Hematopoietic multipotent progenitor cell treated with erythropoietin and hydrocortisone succinate and interleukin-3 and kit ligand, for 17 days (in vitro differentiated cells): ENCODE results near the gene RND2.
A peak's percentile ranks its signal among the peaks of the same experiment; 100 is the strongest.
"Not testable (repeated sequence)": the region's sequence is repeated elsewhere in the genome, so short reads cannot be mapped to it uniquely, and the experiment has no call there.

ENCODE experiments used
- DNase-seq: peaks from one replicate; pipeline ENCODE4 v3.0.0-alpha.2; 2015; ENCODE audit warnings: low spot score

The RND2 gene, protein sequence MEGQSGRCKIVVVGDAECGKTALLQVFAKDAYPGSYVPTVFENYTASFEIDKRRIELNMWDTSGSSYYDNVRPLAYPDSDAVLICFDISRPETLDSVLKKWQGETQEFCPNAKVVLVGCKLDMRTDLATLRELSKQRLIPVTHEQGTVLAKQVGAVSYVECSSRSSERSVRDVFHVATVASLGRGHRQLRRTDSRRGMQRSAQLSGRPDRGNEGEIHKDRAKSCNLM

DNA sequence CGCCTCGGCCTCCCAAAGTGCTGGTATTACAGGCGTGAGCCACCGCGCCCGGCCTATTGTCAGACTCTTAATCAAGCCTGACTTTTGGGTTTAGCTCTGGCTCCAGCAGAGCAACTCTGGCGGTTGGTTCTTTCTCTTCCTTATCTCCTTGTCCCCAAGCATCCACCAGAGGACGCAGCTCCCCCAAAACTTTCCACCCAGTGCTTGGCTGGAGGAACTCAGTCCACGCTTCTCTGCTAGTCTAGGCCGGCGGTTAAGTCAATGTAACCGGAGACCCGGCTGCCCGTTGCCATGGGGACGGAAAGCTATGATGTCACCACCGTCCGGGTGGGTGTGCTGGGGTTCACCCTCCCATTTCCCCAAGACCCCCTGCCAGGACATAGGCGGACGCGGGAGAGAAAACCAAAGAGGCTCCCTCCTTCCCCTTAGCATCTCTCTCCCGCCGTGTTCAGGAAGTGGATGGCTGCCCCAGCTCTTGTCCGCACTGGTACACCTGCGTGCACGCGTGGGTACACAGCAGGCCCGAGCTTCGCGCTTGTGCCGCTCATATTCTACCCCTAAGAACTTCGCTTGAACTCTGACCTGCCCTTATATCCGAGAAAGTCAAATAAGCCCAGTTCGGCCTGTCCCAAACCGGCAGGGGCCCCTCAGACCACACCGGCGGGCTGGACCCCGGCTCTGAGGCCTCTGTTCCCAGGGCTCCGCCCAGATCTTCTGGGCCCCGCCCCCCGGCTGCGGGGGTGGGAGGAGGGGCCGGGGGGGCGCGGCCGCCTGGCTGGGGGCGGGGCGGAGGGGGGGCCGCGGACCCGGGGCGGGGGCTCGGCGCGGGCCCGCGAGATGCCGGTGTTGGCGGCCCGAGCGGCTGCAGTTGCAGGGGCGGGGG is at the start of gene RND2:
Gene RND2 (plus strand): TSS at position 825 of the 883 bp plus-strand sequence. CDS start 117 bp downstream, outside the sequence.
- peak; percentile 56 for DNase-seq

DNA sequence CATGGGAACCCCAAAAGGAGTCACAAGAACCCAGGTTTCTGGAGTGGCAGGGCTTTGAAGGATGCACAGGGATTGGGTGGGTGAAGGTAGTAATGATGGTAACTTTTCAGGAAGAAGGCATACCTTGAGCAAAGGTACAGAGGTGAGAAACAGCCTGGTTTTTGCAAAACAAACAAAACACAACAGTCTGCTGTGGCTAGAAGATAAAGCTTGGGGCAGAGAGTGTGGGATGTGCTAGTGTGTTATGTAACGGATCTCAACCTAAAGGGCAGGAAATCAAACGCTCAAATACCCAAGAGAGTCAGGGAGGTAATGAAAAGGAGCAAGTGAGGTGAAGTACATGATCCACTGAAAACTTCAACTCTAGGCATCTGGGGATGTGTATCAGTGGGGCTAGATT is 49.8 kb upstream of the RND2 start:
- DNase-seq: no peak

DNA sequence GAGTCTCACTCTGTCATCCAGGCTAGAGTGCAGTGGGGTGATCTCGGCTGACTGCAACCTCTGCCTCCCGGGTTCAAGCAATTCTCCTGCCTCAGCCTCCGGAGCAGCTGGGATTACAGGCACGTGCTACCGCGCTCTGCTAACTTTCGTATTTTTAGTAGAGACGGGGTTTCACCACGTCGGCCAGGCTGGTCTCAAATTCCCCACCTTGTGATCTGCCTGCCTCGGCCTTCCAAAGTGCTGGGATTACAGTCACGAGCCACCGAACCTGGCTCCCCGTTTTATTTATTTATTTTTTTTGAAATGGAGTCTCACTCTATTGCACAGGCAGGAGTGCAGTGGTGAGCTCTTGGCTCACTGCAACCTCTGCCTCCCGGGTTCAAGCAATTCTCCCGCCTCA is 49.3 kb upstream of the RND2 start:
- not testable (repeated sequence) for DNase-seq

DNA sequence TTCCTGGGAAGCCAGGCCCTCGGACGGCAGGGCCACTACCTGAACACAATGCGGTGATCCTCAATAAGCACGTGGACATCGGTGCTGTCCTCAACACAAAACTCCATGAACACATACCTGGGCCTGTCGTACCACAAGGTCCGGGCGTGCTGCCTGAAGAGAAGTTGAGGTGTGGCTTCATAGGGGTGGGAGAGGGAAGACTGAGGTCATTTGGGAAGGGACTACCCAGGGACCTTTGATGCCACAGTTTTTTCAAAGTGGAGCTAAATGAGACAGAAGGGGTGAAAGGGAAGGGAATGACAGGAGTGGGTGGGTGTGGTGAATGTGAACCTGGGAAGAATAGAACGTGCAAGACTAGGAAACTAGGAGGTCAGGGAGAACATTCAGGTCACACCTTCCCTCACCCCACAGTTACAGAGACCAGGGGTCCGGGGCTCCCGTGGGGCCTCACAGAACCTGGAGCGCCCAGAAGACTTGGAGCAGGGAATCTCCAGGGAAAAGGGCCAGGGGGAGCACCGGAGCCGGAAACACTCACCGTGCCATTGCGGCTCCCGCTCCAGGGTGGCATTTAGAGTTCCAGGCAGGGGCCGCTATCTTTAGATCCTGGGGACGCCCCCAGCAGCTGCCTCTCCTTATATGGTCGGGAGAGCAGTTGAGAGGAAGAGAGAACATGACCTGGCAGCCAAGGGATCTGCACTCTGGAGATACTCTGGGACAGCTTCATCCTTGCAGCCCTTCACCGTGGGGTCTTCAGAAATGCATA is 45.3 kb upstream of the RND2 start, which contains the start of gene PTGES3L:
Gene PTGES3L (minus strand): TSS at position 570 of the 763 bp plus-strand sequence. CDS start 27 bp downstream, at position 543.
- no peak for DNase-seq

DNA sequence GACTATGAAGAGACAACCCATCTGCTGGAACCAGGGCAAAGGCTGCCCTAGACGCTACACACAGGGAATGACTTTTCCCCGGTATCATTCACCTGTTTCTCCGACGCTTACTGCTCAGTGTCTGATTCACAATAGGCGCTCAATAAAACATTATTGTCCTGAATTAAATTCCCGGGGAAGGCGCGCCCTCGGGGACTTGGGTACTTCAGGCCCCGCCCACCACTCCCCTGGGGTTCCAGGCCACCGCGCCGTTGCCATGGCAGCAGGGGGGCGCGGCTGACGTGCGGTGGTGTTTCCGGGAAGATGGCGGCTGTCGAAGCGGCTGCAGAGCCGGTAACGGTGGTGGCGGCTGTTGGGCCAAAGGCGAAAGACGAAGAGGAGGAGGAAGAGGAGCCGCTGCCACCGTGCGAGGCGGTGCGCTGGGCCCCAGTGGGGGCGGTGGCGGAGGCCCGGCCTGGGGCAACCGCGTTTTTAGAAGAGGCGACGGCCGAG is 44.7 kb upstream of the RND2 start, which contains the start of gene RUNDC1:
Gene RUNDC1 (plus strand): TSS at position 292 of the 492 bp plus-strand sequence. CDS start 12 bp downstream, at position 304.
- peak; percentile 92 for DNase-seq

DNA sequence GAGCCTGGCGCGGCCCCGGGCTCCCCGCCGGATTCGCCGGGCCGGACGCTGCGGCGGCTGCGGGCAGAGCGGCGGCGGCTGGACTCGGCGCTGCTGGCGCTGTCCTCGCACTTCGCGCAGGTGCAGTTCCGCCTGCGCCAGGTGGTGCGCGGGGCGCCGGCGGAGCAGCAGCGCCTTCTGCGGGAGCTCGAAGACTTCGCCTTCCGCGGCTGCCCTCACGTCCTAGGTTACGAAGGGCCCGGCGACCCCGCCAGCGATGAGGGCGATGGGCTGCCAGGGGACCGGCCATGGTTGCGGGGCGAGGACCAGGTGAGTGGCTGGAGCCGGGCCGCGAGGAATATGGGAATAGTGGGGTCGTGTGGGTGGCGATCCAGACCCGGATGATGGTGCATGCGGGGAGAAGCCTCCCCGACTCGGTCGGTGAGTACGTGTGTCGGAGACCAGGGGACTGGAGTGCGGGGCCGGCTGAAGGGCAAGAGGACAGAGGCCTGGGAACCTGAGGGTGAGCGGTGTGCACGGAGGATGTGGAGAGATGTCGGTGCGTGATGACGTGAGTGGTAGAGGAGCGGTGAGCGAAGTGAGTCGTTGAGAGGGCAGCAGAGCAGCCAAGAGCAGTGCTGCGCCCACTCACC is 44.1 kb upstream of the RND2 start:
- DNase-seq: peak; percentile 71

DNA sequence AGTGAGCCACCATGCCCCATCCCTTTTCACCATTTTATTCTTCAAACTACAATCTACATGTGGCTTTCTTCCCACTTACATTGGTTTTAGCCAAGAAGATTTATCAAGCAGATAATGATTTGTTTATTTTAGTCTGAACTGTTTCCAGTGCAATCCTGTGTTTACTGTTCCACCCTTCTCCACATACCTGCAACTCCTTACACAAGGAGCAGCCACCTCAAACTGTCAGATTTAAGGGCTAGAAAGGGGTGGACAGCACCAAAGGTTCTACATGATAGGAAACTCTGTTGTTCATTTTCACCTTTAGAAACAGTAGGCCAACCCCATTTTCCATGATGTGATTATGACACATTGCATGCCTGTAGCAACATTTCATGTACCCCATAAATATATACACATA is 42.8 kb upstream of the RND2 start:
- DNase-seq: no peak

DNA sequence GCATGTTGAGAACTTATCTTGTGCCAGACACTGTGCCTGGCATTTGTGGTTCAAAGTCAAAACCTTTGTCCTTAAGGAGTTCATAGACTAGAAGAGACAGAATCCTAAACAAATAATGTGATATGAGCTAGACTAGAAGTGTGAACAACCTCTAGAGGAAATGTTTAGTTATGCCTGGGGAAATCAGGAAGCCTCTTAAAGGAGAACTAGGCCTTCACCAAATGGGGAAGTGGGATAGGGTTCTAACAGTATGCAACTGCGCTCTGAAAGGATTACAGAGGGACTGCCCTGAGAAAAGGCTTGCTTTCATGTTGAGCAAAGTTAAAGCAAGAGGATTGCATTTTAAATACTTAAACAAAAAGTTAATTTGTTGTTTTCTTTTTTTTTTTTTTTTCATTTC is 39.8 kb upstream of the RND2 start:
- DNase-seq: peak; percentile 3

DNA sequence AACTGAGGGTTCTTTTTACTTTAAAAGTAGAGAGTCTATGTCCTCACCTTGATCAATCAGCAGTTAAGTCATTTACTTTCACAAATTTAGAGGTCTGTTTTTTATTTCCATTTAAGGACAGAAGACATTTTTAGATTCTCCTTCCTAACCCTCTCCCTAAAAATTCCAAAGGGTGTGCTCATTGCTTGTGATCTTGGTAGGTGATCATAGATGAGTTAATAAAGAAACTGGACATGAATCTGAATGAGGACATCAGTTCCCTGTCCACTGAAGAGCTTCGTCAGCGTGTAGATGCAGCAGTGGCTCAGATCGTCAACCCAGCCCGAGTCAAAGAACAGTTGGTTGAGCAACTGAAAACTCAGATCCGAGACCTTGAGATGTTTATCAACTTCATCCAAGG is 35.9 kb upstream of the RND2 start:
- DNase-seq: no peak

DNA sequence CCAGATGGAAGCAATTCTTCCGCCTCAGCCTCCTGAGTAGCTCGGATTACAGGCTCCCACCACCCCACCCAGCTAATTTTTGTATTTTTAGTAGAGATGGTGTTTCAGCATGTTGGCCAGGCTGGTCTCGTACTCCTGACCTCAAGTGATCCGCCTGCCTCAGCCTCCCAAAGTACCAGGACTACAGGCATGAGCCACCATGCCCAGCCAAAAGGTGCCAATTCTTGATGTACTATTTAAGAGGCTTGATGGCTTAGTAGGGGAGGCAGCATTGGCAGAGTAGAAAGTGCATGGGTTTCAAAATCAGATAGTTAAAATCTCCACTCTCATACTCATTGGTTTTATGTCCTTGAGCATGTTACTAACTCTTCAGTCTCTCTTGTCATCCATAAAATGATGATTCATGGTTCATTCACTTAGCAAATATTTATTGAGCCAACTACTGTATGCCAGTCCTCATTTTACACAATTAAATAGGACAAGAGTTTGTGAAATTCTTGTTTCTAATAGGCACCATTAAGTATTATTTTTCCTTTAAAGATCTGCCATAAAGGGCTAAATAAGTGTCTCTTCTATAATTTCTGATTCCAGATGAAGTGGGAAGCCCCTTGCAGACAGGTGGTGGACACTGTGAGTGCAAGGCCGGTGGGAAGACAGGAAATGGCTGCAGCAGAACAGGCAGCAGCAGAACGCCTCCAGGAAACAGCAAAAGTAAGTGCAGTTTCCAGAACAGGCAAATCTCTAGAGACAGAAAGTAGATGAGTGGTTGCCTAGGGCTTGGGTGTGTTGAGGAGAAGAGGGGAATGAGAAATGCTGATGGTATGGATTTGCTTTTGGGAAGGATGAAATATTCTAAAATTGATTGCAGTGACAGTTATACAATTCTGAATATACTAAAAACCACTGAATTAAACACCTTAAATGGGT is 35.0 kb upstream of the RND2 start:
- no peak for DNase-seq

DNA sequence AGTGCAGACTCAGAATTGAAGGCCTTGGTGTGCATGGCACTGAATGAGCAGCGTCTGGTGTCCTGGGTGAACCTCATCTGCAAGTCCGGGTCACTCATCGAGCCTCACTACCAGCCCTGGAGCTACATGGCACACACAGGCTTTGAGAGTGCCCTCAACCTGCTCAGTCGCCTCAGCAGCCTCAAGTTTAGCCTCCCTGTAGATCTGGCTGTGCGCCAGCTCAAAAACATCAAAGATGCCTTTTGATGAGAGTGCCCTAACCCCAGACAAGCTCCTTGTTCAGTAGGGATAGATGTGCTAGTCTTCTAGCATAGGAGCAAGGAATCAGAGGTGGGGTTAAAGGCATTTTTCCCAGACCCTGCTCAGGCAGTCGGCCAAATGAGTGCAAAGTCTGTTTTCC is 33.6 kb upstream of the RND2 start:
- no peak for DNase-seq

DNA sequence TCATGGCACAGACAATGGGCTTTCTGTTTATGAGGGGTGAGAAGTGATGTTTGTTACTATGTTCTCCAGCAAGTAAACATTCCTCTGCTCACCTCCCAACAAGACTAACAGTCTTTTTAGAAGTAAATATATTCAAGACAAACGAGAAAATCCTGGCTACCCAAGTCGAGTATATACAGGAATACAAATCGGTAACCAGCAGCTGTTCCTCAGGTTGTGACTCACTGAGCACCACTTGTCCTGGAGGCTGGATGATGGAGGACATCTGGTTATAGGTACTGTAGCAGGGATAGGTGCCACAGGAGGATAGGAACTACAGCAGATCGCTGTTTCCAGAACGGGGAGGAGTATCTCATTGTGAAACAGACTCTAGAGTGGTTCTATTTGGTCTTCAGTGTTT is 32.2 kb upstream of the RND2 start:
- DNase-seq: no peak

DNA sequence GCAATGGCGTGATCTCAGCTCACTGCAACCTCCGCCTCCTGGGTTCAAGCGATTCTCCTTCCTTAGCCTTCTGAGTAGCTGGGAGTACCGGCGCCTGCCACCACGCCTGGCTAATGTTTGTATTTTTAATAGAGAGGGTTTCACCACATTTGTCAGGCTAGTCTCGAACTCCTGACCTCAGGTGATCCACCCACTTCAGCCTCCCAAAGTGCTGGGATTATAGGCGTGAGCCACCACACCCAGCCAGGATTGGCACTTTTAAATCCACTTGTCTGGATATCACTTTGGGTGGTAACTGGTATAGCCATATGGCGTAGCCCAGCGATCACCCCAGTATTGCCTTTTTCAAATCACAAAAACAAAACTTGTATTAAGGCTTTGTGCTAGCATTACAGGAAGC is 31.1 kb upstream of the RND2 start:
- not testable (repeated sequence) for DNase-seq

DNA sequence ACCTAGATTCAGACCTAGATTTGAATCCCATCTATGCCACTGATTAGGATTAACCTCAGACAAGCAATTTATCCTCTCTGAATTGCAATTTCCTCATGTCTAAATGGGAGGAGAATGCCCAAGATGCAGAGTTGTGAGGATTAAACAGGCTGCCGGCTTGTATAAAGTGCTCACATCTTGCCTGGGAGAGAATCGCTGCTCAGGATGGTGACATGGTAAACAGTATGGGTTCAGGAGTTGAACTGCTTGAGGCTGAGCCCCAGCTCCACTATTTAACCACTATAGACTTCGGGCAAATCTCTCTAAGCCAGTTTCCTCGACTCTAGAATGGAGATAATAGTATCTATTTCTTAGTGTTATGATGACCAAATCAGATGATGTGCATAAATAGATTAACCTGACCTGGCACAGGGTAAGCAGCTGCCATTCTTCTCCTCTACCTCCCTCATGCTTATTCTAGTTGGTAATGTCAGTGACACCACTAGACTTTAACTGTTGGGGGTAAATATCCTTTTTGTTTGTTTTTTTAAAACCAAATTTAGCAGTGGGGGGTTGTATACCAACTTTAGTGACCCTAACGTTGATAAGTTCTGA is 27.5 kb upstream of the RND2 start:
- DNase-seq: peak; percentile 20

DNA sequence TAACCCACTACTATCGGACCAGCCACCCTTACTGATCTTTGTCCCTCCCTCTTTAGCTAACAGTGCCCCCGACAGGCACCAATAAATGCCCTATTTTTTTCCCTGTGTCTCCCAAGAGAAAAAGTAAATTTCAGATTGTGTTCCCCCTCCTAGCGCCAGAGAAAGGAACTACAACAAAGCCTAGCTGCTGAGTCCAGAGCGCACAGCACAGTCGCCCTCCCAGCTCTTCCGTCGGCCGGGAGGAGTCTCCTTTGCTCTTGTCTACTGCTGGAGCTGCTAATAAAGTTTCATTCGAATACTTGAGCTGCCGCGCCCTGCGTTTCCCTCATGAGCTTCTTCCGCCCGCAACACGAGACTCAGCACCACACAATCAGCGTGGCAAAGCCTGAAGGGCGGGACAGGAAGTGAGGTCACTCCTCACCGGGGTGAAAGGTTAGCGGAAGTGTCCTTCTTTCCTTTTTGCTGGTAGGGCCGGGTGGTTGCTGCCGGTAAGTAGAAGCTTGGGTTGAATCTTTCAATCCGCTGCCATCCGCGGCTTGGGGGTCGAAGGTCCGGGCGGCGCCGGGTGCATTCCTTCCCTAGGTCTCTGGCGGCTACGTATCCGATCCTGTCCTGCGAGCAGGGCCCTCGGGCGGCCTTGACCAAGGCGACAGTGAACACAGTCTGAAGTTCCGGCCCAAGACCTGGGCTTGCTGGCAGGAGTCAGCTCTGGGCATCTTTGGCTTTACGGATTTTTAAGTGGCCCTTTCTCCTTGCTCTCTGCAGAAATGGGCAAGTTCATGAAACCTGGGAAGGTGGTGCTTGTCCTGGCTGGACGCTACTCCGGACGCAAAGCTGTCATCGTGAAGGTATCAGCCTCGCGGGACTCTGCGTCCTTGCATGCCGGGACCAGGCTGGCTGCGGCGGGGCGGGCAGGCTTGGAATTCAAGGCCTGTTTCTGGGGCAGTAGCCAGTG is 26.8 kb upstream of the RND2 start, which contains the start of gene RPL27:
Gene RPL27 (plus strand): TSS at position 436 of the 955 bp plus-strand sequence. CDS start 332 bp downstream, at position 768.
- DNase-seq: peak; percentile 98

DNA sequence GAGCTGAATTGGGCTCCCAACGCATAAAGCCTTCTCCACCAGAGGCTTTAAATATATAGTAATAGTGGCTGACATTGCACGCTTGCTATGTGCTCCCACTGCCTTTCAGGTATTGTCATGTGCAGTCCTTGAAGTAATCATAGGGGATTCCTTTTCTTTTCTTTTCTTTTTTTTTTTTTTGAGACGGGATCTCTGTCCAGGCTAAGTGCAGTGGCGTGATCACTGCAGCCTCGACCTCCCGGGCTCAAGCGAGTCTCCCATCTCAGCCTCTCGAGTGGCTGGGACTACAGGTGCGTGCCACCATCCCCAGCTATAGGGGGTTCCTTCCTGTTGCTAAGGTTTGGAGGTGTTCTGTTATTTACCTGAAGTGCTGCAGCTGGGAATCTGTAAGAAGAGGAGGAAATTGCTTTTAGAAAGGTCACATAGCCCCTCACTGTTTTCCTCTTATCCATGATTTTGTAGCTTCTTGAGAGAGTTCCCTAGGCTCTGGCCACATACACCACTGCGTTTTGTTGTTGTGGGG is 26.0 kb upstream of the RND2 start:
- no peak for DNase-seq

DNA sequence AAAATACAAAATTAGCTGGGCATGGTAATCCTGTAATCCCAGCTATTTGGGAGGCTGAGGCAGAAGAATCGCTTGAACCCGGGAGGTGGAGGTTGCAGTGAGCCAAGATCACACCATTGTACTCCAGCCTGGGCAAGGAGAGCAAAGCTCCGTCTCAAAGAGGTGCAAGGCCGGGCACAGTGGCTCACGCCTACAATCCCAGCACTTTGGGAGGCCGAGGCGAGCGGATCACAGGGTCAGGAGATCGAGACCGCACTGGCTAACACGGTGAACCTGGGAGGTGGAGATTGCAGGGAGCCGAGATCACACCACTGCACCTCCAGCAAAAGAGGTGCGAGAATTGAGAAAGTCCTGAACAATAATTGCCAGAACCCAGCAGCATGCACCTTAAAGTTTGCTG is 24.1 kb upstream of the RND2 start:
- not testable (repeated sequence) for DNase-seq

DNA sequence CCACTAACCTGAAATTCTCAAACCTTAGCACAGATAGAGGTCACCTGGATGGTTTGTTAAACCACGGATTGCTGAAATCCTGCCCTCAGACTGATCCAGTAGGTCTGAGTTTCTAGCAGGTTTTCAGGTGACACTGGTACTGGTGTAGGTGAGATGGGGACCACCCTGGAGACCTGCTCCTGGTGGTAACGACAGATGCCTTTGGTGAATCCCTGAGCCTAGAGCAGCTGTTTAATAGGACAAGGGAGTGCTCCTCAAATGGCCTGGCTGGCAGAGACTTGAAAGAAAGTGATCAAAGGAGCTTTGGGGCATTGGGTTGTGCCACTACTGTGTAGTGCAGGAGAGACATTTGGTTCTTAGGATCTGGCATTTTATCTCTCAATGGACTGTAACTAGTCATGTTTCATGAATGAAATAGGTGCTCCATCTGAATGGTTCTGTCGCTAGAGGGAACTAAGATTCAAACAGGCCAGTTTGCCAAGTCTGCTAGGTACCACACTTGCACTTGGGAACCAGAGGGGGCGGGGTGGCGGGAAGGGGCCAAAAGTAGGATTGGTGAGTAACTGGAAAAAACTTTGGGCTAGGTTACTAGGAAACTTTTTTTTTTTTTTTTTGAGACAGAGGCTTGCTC is 21.4 kb upstream of the RND2 start:
- DNase-seq: no peak
